Heart left ventricle (tissue), 16 donors: Measurements from ENCODE around the gene RASGRP1. TPM values are rescaled to one million over a fixed set of nuclear protein-coding genes. Genes with fewer than 3 reads are reported as not detected.

Experiments used
- ATAC-seq, 4 donors: fragments of 200-7000 bp; cut with Tn5 transposase; one replicate each; pipeline ENCODE4 v1.9.1; 2020 to 2022; ENCODE audit warnings: moderate library complexity in 4 of 4, mild to moderate bottlenecking in 3 of 4, moderate number of reproducible peaks in 1 of 4
- DNase-seq, 5 donors: peaks; one replicate each; pipeline ENCODE4 v3.0.0-alpha.2; 2020
- H3K27ac ChIP-seq, 12 donors: fragments of 200-600 bp; sonication (generic) in 4 of 12; one replicate each; pipeline versions ENCODE4 v1.5.0 to v1.8.0; 2016 to 2022; ENCODE audit warnings: mild to moderate bottlenecking in 2 of 12
- H3K27me3 ChIP-seq, 9 donors: fragments of 200-600 bp; sonication (generic) in 2 of 9; one replicate each; pipeline versions ENCODE4 v1.5.1 to v1.8.0; 2016 to 2022; ENCODE audit warnings: mild to moderate bottlenecking in 3 of 9
- H3K36me3 ChIP-seq, 9 donors: fragments of 200-600 bp; sonication (generic) in 2 of 9; one replicate each; pipeline versions ENCODE4 v1.5.0 to v1.8.0; 2018 to 2022; ENCODE audit warnings: mild to moderate bottlenecking in 2 of 9
- H3K4me1 ChIP-seq, 12 donors: fragments of 200-600 bp; sonication (generic) in 4 of 12; one replicate each; pipeline versions ENCODE4 v1.5.0 to v1.8.0; 2016 to 2022; ENCODE audit warnings: mild to moderate bottlenecking in 3 of 12
- H3K4me3 ChIP-seq, 12 donors: fragments of 200-600 bp; sonication (generic) in 4 of 12; one replicate each; pipeline versions ENCODE4 v1.5.0 to v1.8.0; 2017 to 2022; ENCODE audit warnings: mild to moderate bottlenecking in 9 of 12, moderate library complexity in 4 of 12
- H3K9me3 ChIP-seq, 12 donors: fragments of 200-600 bp; sonication (generic) in 4 of 12; one replicate each; pipeline versions ENCODE4 v1.5.0 to v1.8.0; 2016 to 2022; ENCODE audit warnings: mild to moderate bottlenecking in 1 of 12
- POLR2A ChIP-seq, 2 donors: fragments of 450-650 bp; IDR thresholded peaks; one replicate each; pipeline ENCODE4 v1.6.1; 2017; ENCODE audit warnings: antibody characterized with exemption in 2 of 2, mild to moderate bottlenecking in 2 of 2, moderate library complexity in 2 of 2
- WGBS, 4 donors: extraction: QIAGEN DNeasy Blood & Tissue Kit in 2 of 4; methylation state at CpG; one replicate each; pipeline versions ENCODE4 v1.1.5 to v1.1.7; 2013 to 2018; 5-methylcytosine and 5-hydroxymethylcytosine counted together
- intact Hi-C, 10 donors: fragments of 100-400 bp; cut with DNase I; formaldehyde crosslinking; loops; one replicate each; pipeline versions ENCODE4 v1.11.1 to v1.14.2; 2022
- polyA plus RNA-seq, 2 donors: library from polyadenylated mRNA; stranded (reverse); fragments of 200-250 nt; gene quantifications; one replicate each; pipeline ENCODE4 v1.2.3, GENCODE V29; 2013
- total RNA-seq, 9 donors: library from RNA; depleted of rRNA in 2 of 9; stranded (reverse); fragments of >200 nt in 2 of 9; fragmentation: NEBNext Ultra II Directional in 3 of 9; extraction: Animal tissue kit (Norgen Biotek cat#: 25700) in 3 of 9; gene quantifications; one replicate each; pipeline versions ENCODE4 v1.1.0 to v1.2.4, GENCODE V29; 2016 to 2023
- TF ChIP-seq, protein P1 (sequence below), 12 donors: fragments of 200-600 bp; sonication (generic) in 4 of 12; IDR thresholded peaks; one replicate each; pipeline versions ENCODE4 v1.5.0 to v1.8.0; 2018 to 2022; ENCODE audit warnings: antibody characterized with exemption in 12 of 12, mild to moderate bottlenecking in 5 of 12
- donor health status: ischemic (EF 13 %, LVEDD 7.1; RV severe dilation, severe dysfunction).
- donor health status: healthy with polysubstance abuse.
- donor health status: DM: no; HTN: yes; CAD: no.
- donor health status: DM: no; HTN: no; CAD: no.
- donor health status: ischemic (EF 25% LVEDD 6.9; RV normal size, moderate dysfunction).
- donor health status: ischemic (EF 25% LVEDD 5.7; RV mildly dilated, moderate dysfunction).
- donor health status: healthy.
- donor health status: DM: yes; HTN: yes; CAD: no.
- donor health status: ischemic (EF 35%, LVEDD 5.7; RV mildly dilated, moderate dysfunction).
- donor health status: nonischemic (EF 11% LVEDD 7.7; RV severe dilation, severe dysfunction).
- donor health status: DM: yes; HTN: yes; CAD: no.
- donor health status: PGD.
- donor health status: ischemic (EF 29% LVEDD 5.4; RV normal size, mild dysfunction).
- donor health status: nonischemic (EF 23%, LVEDD 6.1; RV moderate dilation, normal function).

The RASGRP1 gene
- total and polyA plus RNA-seq, 11 donors, result 0.03 to 5.5 (median 0.54) TPM; not detected in 1

GRCh38 chr15:38518084-38518483 is 46.5 kb downstream of the RASGRP1 start:
- Histone ChIP-seq H3K4me3 (no peak overlapping the region), H3K9me3 (no peaks in the 10 kb centered on the region), H3K27ac (no peak overlapping the region), H3K4me1 (no peaks in the 10 kb centered on the region), H3K27me3 (peaks cover 0 to 22% (median 0%) of the 10 kb centered on the region in 9 donors), H3K36me3 (peaks cover 0 to 5% (median 0%) of the 10 kb centered on the region in 9 donors)
- DNase-seq (no peak), ATAC-seq (no peak)
- WGBS, 4 donors, result 85 to 92% (median 90%) methylated on average over 4 of the region's 4 CpGs
- intact Hi-C loops, result no loop called here
- TF ChIP-seq, protein P1, sequence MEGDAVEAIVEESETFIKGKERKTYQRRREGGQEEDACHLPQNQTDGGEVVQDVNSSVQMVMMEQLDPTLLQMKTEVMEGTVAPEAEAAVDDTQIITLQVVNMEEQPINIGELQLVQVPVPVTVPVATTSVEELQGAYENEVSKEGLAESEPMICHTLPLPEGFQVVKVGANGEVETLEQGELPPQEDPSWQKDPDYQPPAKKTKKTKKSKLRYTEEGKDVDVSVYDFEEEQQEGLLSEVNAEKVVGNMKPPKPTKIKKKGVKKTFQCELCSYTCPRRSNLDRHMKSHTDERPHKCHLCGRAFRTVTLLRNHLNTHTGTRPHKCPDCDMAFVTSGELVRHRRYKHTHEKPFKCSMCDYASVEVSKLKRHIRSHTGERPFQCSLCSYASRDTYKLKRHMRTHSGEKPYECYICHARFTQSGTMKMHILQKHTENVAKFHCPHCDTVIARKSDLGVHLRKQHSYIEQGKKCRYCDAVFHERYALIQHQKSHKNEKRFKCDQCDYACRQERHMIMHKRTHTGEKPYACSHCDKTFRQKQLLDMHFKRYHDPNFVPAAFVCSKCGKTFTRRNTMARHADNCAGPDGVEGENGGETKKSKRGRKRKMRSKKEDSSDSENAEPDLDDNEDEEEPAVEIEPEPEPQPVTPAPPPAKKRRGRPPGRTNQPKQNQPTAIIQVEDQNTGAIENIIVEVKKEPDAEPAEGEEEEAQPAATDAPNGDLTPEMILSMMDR (IDR thresholded peaks at IDR 0.05), result no peak
- no peak for TF ChIP-seq POLR2A (IDR thresholded peaks at IDR 0.05)

- Histone ChIP-seq H3K9me3 (no peaks in the 10 kb centered on the region), H3K4me1 (no peaks in the 10 kb centered on the region), H3K27me3 (peaks cover 0 to 25% (median 0%) of the 10 kb centered on the region in 9 donors), H3K36me3 (peaks cover 0 to 10% (median 0%) of the 10 kb centered on the region in 9 donors), H3K4me3 (no peak overlapping the region), H3K27ac (no peak overlapping the region)
- DNase-seq (no peak), ATAC-seq (no peak)
- no peak for TF ChIP-seq POLR2A (IDR thresholded peaks at IDR 0.05)
- TF ChIP-seq, protein P1 (IDR thresholded peaks at IDR 0.05), result no peak
- 45 to 70% (median 63%) methylated on average over 2 of the region's 2 CpGs for WGBS, 4 donors
- intact Hi-C loops, result no loop called here
Measured at GRCh38 chr15:38517312-38517975, 47.2 kb downstream of the RASGRP1 start.

DNA sequence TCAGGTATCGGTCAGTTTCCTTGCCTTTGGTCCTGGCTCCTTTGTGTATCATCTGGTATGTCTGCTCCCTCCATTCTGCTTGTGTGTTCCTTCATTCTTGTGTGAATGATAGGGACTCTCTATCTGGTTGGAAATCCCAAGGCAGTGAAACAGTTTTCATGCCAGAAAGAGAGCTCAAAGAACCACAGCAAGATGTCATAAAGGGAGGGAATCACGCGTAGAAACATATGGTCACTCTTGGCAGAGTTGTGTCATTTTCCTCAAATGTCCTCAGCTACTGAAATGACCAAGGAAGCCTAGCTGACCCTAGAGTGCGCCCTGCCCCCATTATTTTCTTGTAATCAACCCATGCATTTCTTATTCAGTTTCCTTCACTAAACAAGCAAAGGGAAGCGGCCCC is 48.0 kb downstream of the RASGRP1 start:
- DNase-seq (no peak), ATAC-seq (no peak)
- no peak for TF ChIP-seq POLR2A (IDR thresholded peaks at IDR 0.05)
- TF ChIP-seq, protein P1 (IDR thresholded peaks at IDR 0.05), result no peak
- Histone ChIP-seq H3K36me3 (peaks cover 0 to 10% (median 0%) of the 10 kb centered on the region in 9 donors), H3K4me3 (no peak overlapping the region), H3K27me3 (peaks cover 0 to 25% (median 0%) of the 10 kb centered on the region in 9 donors), H3K27ac (no peak overlapping the region), H3K9me3 (no peaks in the 10 kb centered on the region), H3K4me1 (no peaks in the 10 kb centered on the region)
- intact Hi-C loops, result no loop called here
- 66 to 77% (median 71%) methylated on average over 5 of the region's 5 CpGs for WGBS, 4 donors

DNA sequence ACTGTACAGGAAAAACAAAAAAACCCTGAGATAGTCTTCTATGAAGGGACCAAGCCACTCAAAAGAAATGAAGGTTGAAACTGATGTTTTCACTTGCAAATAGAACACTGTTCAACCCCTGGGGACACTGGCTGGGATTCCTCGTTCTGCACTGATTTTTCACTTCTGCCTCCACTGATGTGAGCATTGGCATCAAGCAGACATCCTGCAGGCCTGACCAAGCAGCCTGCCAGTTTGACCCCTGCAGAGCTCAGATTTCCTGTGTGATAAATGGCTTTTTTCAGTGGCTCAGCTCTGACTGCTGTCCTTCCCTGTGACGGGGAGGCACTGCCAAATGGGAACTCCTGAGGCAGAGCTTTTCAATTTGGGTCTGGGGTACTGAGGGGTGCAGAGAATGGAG is 50.0 kb downstream of the RASGRP1 start:
- 54 to 75% (median 65%) methylated on average over 2 of the region's 2 CpGs for WGBS, 4 donors

More for the DNA sequence above, 50.0 kb downstream of the RASGRP1 start:
- Histone ChIP-seq H3K27ac (no peak overlapping the region), H3K4me3 (no peak overlapping the region), H3K4me1 (no peaks in the 10 kb centered on the region), H3K9me3 (no peaks in the 10 kb centered on the region), H3K36me3 (peaks cover 0 to 15% (median 0%) of the 10 kb centered on the region in 9 donors), H3K27me3 (peaks cover 0 to 16% (median 0%) of the 10 kb centered on the region in 9 donors)
- DNase-seq (no peak), ATAC-seq (no peak)
- intact Hi-C loops, result no loop called here
- TF ChIP-seq, protein P1 (IDR thresholded peaks at IDR 0.05), result no peak
- no peak for TF ChIP-seq POLR2A (IDR thresholded peaks at IDR 0.05)
